HepG2 (cell line): ENCODE measurements around the gene OGA. TPM values are rescaled to one million over a fixed set of nuclear protein-coding genes. Genes with fewer than 3 reads are reported as not detected.

Source experiments
- ATAC-seq: fragments of 200-7000 bp; cut with Tn5 transposase; 3 replicates; pipeline ENCODE4 v1.9.1; 2020; ENCODE audit warnings: mild to moderate bottlenecking, moderate library complexity
- BruUV-seq: library from RNA; stranded (reverse); fragments of 400-500 nt; replicated peaks from 2 replicates; lab custom pipeline; 2021; lab: Mats Ljungman, UMichigan
- CTCF ChIA-PET: fragments of 300-600 bp; formaldehyde crosslinking; extraction: SDS; loops from one replicate; lab custom pipeline; 2021; ENCODE audit warnings: low total read pairs, inconsistent platforms, low intra/inter-chr PET ratio; lab: Yijun Ruan, JAX
- POLR2A ChIA-PET: fragments of 350-600 bp; sonication (Branson Sonifier 250); formaldehyde crosslinking; loops from one replicate; lab custom pipeline; 2020; ENCODE audit warnings: antibody characterized with exemption, inconsistent platforms; lab: Yijun Ruan, JAX
- DNase-seq: peaks from one replicate; pipeline ENCODE4 v3.0.0-alpha.2; 2015; ENCODE audit warnings: low spot score
- FAIRE-seq: peaks from 3 replicates; lab custom pipeline; 2011; peaks lifted over from hg19 to GRCh38; lab: Jason Lieb, UNC
- H2AFZ ChIP-seq: one replicate; pipeline ENCODE4 v1.6.1; 2011; ENCODE audit warnings: low read length, inconsistent platforms
- H3K27ac ChIP-seq: fragments of 300-600 bp; 3 replicates; pipeline ENCODE4 v1.8.0; 2011; ENCODE audit warnings: mixed run types, mild to moderate bottlenecking, mixed read lengths, low read length, inconsistent platforms; ENCODE audit not compliant: insufficient read depth; ENCODE audit errors: extremely low read length
- H3K27me3 ChIP-seq, 2 experiments: fragments of 200-600 bp in 1 of 2; 2 replicates in 1 of 2; 3 replicates in 1 of 2; pipeline versions ENCODE4 v1.6.0 to v1.8.0; 2011; ENCODE audit warnings: low read length in 2 of 2, mild to moderate bottlenecking in 2 of 2, moderate library complexity in 2 of 2, inconsistent platforms in 1 of 2; ENCODE audit not compliant: insufficient read depth in 2 of 2, control insufficient read depth in 1 of 2
- H3K36me3 ChIP-seq, 2 experiments: fragments of 200-600 bp in 1 of 2; replicated peaks in 1 of 2; 2 replicates in 1 of 2; 3 replicates in 1 of 2; pipeline versions ENCODE4 v1.5.1 to v1.8.0; 2011; ENCODE audit warnings: low read length in 2 of 2, inconsistent platforms in 1 of 2; ENCODE audit not compliant: insufficient read depth in 2 of 2, control insufficient read depth in 1 of 2
- H3K4me1 ChIP-seq: 2 replicates; pipeline ENCODE4 v1.5.1; 2012; ENCODE audit warnings: low read length, inconsistent platforms; ENCODE audit not compliant: insufficient read depth
- H3K4me2 ChIP-seq: 2 replicates; pipeline ENCODE4 v1.6.0; 2011; ENCODE audit warnings: low read depth, low read length, inconsistent platforms
- H3K4me3 ChIP-seq, 3 experiments: fragments of 200-600 bp in 1 of 3; sonication (generic), shearing (Covaris generic) in 1 of 3; replicated peaks in 1 of 3; 2 replicates each; pipeline ENCODE4 v1.5.1; 2011 to 2016; ENCODE audit warnings: low read length in 3 of 3, inconsistent platforms in 2 of 3, low read depth in 2 of 3, mild to moderate bottlenecking in 2 of 3, control low read depth in 1 of 3, mixed read lengths in 1 of 3; ENCODE audit not compliant: insufficient read depth in 1 of 3
- H3K79me2 ChIP-seq: one replicate; pipeline ENCODE4 v1.6.1; 2011; ENCODE audit warnings: low read length, inconsistent platforms; ENCODE audit not compliant: insufficient read depth
- H3K9ac ChIP-seq: 2 replicates; pipeline ENCODE4 v1.6.0; 2011; ENCODE audit warnings: mild to moderate bottlenecking, low read depth, low read length, inconsistent platforms; ENCODE audit not compliant: insufficient read depth
- H3K9me3 ChIP-seq: 2 replicates; pipeline ENCODE4 v1.5.1; 2012; ENCODE audit warnings: mild to moderate bottlenecking, low read length
- H4K20me1 ChIP-seq: 2 replicates; pipeline ENCODE4 v1.6.0; 2011; ENCODE audit warnings: inconsistent platforms, mild to moderate bottlenecking, low read length, moderate library complexity; ENCODE audit not compliant: insufficient read depth
- MIXL1 ChIP-seq: IDR thresholded peaks from 2 replicates; pipeline ENCODE4 v1.6.1; 2016
- SOX5 ChIP-seq: IDR thresholded peaks from 2 replicates; pipeline ENCODE4 v1.6.1; 2016; ENCODE audit warnings: borderline replicate concordance
- ZC3H13 ChIP-seq: sonication (generic); formaldehyde crosslinking; IDR thresholded peaks from 2 replicates; pipeline ENCODE4 v1.8.1; 2023; ENCODE audit warnings: mild to moderate bottlenecking, missing genetic modification reagents, moderate library complexity
- ZNF101 ChIP-seq: sonication (generic); formaldehyde crosslinking; IDR thresholded peaks from 2 replicates; pipeline ENCODE4 v1.4.0; 2020; ENCODE audit warnings: mild to moderate bottlenecking, low read depth, missing genetic modification reagents, borderline replicate concordance
- ZNF350 ChIP-seq: sonication (generic); formaldehyde crosslinking; IDR thresholded peaks from 2 replicates; pipeline ENCODE4 v1.4.0; 2020; ENCODE audit warnings: mild to moderate bottlenecking, low read depth, missing genetic modification reagents, borderline replicate concordance
- ZNF616 ChIP-seq: sonication (generic); formaldehyde crosslinking; IDR thresholded peaks from 2 replicates; pipeline ENCODE4 v1.5.0; 2020; ENCODE audit warnings: low read depth, mild to moderate bottlenecking, missing genetic modification reagents
- ZNF674 ChIP-seq: sonication (generic); formaldehyde crosslinking; IDR thresholded peaks from 2 replicates; pipeline ENCODE4 v1.5.0; 2020; ENCODE audit warnings: low read depth, mild to moderate bottlenecking, missing genetic modification reagents
- WGBS: methylation state at CpG from one replicate; pipeline ENCODE4 v1.1.6; 2017; ENCODE audit warnings: low lambda C conversion rate; 5-methylcytosine and 5-hydroxymethylcytosine counted together
- in situ Hi-C: cut with HindIII; loops from 2 replicates; pipeline ENCODE4 v1.10.0; 2017; ENCODE audit warnings: low pct_unique_long_range_greater_than_20kb; ENCODE audit not compliant: extremely low pct_ligation_motif_present
- intact Hi-C: fragments of 100-400 bp; cut with micrococcal nuclease; formaldehyde crosslinking; loops from one replicate; pipeline ENCODE4 v1.10.0; 2022; ENCODE audit not compliant: unreplicated experiment
- polyA plus RNA-seq, 8 experiments: library from polyadenylated mRNA; depleted of rRNA in 3 of 8; stranded (reverse) in 7 of 8; unstranded in 1 of 8; fragments of >200 nt; fragmentation: Illumina TruSeq in 4 of 8; extraction: Trizol in 4 of 8; gene quantifications; 2 replicates each; pipeline versions ENCODE4 v1.2.1 to v1.2.3, GENCODE V29; 2011 to 2016; ENCODE audit warnings: low read depth in 4 of 8, missing spikeins in 1 of 8, mixed read lengths in 1 of 8; ENCODE audit not compliant: insufficient read depth in 1 of 8
- total RNA-seq, 5 experiments: library from RNA; depleted of rRNA; stranded (reverse); fragments of >200 nt; fragmentation: Illumina TruSeq; extraction: Trizol; gene quantifications; 2 replicates each; pipeline ENCODE4 v1.2.3, GENCODE V29; 2016; ENCODE audit warnings: low read depth in 1 of 5
- TF ChIP-seq, protein P1 (sequence below): sonication (generic); formaldehyde crosslinking; IDR thresholded peaks from 2 replicates; pipeline ENCODE4 v1.5.0; 2020; ENCODE audit warnings: missing genetic modification reagents
- TF ChIP-seq, protein P2 (sequence below): sonication (generic); formaldehyde crosslinking; IDR thresholded peaks from 2 replicates; pipeline ENCODE4 v1.8.1; 2022; ENCODE audit warnings: mild to moderate bottlenecking, missing genetic modification reagents
- TF ChIP-seq, protein P3 (sequence below): sonication (generic); formaldehyde crosslinking; IDR thresholded peaks from 2 replicates; pipeline ENCODE4 v1.8.1; 2023; ENCODE audit warnings: mild to moderate bottlenecking, missing genetic modification reagents

The OGA gene
- total and polyA plus RNA-seq, 2 of the 13 experiments (the other 11 are each of a cell fraction or from before 2014, with no cell fraction given), result 33.2 to 39.8 TPM

DNA sequence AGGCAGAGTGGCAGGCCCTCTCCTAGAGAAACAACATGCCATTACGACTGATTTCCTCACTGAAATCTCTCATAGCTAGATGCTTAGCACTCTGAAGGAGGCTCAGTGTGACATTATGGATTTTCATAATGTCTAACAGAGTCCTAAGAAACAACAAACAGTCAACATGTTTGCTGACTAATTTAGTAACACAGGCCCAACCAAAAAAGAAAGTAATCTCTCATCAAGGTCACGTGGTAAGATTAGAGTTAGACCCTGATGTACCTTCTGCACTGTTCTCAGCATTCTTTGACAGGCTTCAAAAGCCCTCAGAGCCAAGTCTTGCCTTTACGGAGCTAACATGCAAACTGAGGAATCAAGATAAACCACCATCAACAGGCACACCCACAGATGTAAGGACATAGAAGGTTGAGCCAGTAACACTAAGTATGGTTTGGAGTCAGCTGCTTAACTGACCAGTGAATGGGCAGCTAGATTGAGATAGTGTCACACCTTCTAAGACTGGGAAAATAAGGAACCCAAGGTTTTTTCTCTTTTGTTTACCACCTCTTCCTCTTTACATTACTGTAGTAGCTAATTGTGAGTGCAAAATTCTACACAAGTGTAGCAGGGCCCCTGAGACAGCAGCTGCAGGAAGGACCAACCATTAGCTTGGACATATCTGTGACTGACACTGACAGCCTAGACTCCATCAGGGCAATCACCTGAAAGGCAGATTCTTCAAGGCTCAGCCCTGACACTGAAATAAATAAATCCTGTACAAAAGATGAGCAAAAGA lies 40.7 kb upstream of the OGA start:
- no peaks in the 10 kb centered on the region for H4K20me1 ChIP-seq
- H3K9me3 ChIP-seq, result no peaks in the 10 kb centered on the region
- no peaks in the 10 kb centered on the region for H3K27me3 ChIP-seq
- ChIA-PET CTCF (no interaction called here), POLR2A (interaction anchor here (1.2 kb wide), 1 partner anchor 40 kb away, joined by 3 read pairs; no protein-coding TSS in a partner anchor)
- FAIRE-seq (no peak), ATAC-seq (no peak), DNase-seq (no peak)
- H3K4me1 ChIP-seq, result peaks cover 6% of the 10 kb centered on the region; the same call in 1 of the 2 replicates
- no peak overlapping the region for H3K4me2 ChIP-seq
- TF ChIP-seq ZNF674 (CRISPR knock-in tag) (no peak), ZNF101 (no peak), ZNF616 (no peak), MIXL1 (no peak), SOX5 (no peak), ZC3H13 (CRISPR knock-in tag) (no peak), ZNF350 (no peak)
- TF ChIP-seq, protein P1, sequence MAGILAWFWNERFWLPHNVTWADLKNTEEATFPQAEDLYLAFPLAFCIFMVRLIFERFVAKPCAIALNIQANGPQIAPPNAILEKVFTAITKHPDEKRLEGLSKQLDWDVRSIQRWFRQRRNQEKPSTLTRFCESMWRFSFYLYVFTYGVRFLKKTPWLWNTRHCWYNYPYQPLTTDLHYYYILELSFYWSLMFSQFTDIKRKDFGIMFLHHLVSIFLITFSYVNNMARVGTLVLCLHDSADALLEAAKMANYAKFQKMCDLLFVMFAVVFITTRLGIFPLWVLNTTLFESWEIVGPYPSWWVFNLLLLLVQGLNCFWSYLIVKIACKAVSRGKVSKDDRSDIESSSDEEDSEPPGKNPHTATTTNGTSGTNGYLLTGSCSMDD (CRISPR knock-in tag), result no peak
- TF ChIP-seq, protein P2, sequence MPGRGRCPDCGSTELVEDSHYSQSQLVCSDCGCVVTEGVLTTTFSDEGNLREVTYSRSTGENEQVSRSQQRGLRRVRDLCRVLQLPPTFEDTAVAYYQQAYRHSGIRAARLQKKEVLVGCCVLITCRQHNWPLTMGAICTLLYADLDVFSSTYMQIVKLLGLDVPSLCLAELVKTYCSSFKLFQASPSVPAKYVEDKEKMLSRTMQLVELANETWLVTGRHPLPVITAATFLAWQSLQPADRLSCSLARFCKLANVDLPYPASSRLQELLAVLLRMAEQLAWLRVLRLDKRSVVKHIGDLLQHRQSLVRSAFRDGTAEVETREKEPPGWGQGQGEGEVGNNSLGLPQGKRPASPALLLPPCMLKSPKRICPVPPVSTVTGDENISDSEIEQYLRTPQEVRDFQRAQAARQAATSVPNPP (CRISPR knock-in tag), result no peak
- TF ChIP-seq, protein P3, sequence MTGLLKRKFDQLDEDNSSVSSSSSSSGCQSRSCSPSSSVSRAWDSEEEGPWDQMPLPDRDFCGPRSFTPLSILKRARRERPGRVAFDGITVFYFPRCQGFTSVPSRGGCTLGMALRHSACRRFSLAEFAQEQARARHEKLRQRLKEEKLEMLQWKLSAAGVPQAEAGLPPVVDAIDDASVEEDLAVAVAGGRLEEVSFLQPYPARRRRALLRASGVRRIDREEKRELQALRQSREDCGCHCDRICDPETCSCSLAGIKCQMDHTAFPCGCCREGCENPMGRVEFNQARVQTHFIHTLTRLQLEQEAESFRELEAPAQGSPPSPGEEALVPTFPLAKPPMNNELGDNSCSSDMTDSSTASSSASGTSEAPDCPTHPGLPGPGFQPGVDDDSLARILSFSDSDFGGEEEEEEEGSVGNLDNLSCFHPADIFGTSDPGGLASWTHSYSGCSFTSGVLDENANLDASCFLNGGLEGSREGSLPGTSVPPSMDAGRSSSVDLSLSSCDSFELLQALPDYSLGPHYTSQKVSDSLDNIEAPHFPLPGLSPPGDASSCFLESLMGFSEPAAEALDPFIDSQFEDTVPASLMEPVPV (CRISPR knock-in tag), result no peak
- H3K27ac ChIP-seq, result no peak overlapping the region
- in situ Hi-C loops, result no loop called here
- H2AFZ ChIP-seq, result no peak overlapping the region
- H3K9ac ChIP-seq, result no peak overlapping the region
- H3K79me2 ChIP-seq, result no peaks in the 10 kb centered on the region
- H3K4me3 ChIP-seq, result no peak overlapping the region
- intact Hi-C loops, result no loop called here
- H3K36me3 ChIP-seq, result no peaks in the 10 kb centered on the region
- whole genome bisulfite sequencing, result 67% methylated on average over 3 of the region's 3 CpGs
- BruUV-seq, result no TSS peak
